T-cell (primary cell): ENCODE results near the gene GUF1. TPM values are rescaled to one million over a fixed set of nuclear protein-coding genes. Genes with fewer than 3 reads are reported as not detected.

Source experiments
- ATAC-seq, 4 experiments: fragments of 200-7000 bp in 3 of 4; fragments of 150-1000 bp in 1 of 4; cut with Tn5 transposase; replicated peaks in 1 of 4; 1 replicate in 3 of 4; 2 replicates in 1 of 4; pipeline ENCODE4 v1.10.0; 2021; ENCODE audit warnings: moderate library complexity in 3 of 4, mild to moderate bottlenecking in 2 of 4, moderate number of reproducible peaks in 1 of 4
- CTCF ChIA-PET, 2 donors: fragments of 300-600 bp; sonication (Branson Sonifier 250); formaldehyde crosslinking; loops; one replicate each; lab custom pipeline; 2022; ENCODE audit warnings: antibody characterized with exemption in 2 of 2; lab: Charles Lee
- POLR2A ChIA-PET, 2 donors: fragments of 300-600 bp; sonication (Branson Sonifier 250); formaldehyde crosslinking; loops; one replicate each; lab custom pipeline; 2022; ENCODE audit warnings: antibody characterized with exemption in 2 of 2; lab: Charles Lee
- DNase-seq, 35 experiments: peaks; one replicate each; pipeline versions ENCODE4 v3.0.0 to v3.0.0-alpha.2; 2013 to 2023
- H3K27ac ChIP-seq: one replicate; pipeline ENCODE4 v1.5.1; 2013; ENCODE audit warnings: low read length
- H3K27me3 ChIP-seq, 2 experiments: replicated peaks in 1 of 2; 1 replicate in 1 of 2; 2 replicates in 1 of 2; pipeline versions ENCODE4 v1.6.1 to v1.7.0; 2013; ENCODE audit warnings: low read length in 1 of 2, mixed read lengths in 1 of 2; ENCODE audit not compliant: control insufficient read depth in 2 of 2, insufficient read depth in 2 of 2; ENCODE audit errors: extremely low read depth in 1 of 2
- H3K36me3 ChIP-seq, 2 donors: 1 replicate in 1 of 2; 2 replicates in 1 of 2; pipeline versions ENCODE4 v1.6.1 to v1.7.0; 2013; ENCODE audit warnings: low read length in 1 of 2; ENCODE audit not compliant: control insufficient read depth in 2 of 2, insufficient read depth in 1 of 2; ENCODE audit errors: extremely low read depth in 1 of 2
- H3K4me1 ChIP-seq, 2 experiments: 1 replicate in 1 of 2; 2 replicates in 1 of 2; pipeline versions ENCODE4 v1.6.1 to v1.7.0; 2013; ENCODE audit warnings: low read length in 2 of 2, mixed read lengths in 1 of 2; ENCODE audit not compliant: insufficient read depth in 2 of 2, control insufficient read depth in 1 of 2; ENCODE audit errors: extremely low read depth in 1 of 2
- H3K4me3 ChIP-seq, 2 donors: 1 replicate in 1 of 2; 2 replicates in 1 of 2; pipeline versions ENCODE4 v1.5.1 to v1.7.0; 2013; ENCODE audit warnings: mild to moderate bottlenecking in 2 of 2, low read length in 1 of 2, moderate library complexity in 1 of 2; ENCODE audit not compliant: control insufficient read depth in 1 of 2; ENCODE audit errors: extremely low read depth in 1 of 2
- H3K9me3 ChIP-seq: 2 replicates; pipeline ENCODE4 v1.7.0; 2013
- H3K27ac Mint-ChIP-seq, 2 donors: one replicate each; pipeline ENCODE4 v1.8.0; 2020 to 2021; ENCODE audit warnings: mild to moderate bottlenecking in 2 of 2, mixed read lengths in 2 of 2
- H3K27me3 Mint-ChIP-seq, 2 donors: one replicate each; pipeline ENCODE4 v1.8.0; 2021 to 2022; ENCODE audit warnings: mixed read lengths in 2 of 2
- H3K36me3 Mint-ChIP-seq: one replicate; pipeline ENCODE4 v1.8.0; 2021; ENCODE audit warnings: mixed read lengths
- H3K4me1 Mint-ChIP-seq, 3 donors: one replicate each; pipeline ENCODE4 v1.8.0; 2020 to 2022; ENCODE audit warnings: mixed read lengths in 3 of 3, mild to moderate bottlenecking in 1 of 3
- H3K4me3 Mint-ChIP-seq, 3 donors: one replicate each; pipeline ENCODE4 v1.8.0; 2020 to 2022; ENCODE audit warnings: mild to moderate bottlenecking in 3 of 3, mixed read lengths in 3 of 3, moderate library complexity in 3 of 3
- H3K9me3 Mint-ChIP-seq, 3 donors: one replicate each; pipeline ENCODE4 v1.8.0; 2020 to 2022; ENCODE audit warnings: mixed read lengths in 3 of 3
- WGBS: methylation state at CpG from one replicate; pipeline ENCODE4 v1.1.5; 2013; ENCODE audit warnings: missing lambda C conversion rate; ENCODE audit not compliant: insufficient coverage; 5-methylcytosine and 5-hydroxymethylcytosine counted together
- total RNA-seq, 35 experiments: library from RNA in 6 of 35; stranded (reverse) in 6 of 35; fragments of 120-200 nt in 1 of 35; gene quantifications; one replicate each; pipeline versions ENCODE4 v1.2.1 to v1.2.4 and lab custom pipeline; 2013 to 2026

GUF1 gene
- total RNA-seq, 5 donors from 2014 or later (not counting 1 experiment from before 2014, with no cell fraction given) = 16.2 to 23.8 (median 21.2) TPM

DNA sequence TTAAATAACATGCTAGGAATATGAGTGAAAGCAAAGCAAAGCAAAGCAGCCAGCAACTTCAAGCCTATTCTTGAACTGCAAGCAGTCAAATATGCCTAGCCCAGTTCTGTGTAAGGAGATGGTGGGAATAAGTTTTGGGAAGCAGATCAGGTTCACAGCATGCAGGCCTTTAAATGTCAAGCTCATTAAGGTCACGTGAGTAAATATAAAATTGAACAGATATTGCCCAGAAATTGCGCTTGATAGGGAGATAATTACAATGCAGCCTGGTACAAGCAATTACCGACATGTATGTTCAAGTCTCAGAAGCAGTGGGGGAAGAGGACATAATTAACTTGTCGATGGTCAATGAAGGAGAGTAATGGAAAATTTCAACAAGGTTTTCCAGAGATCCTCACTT lies 42.2 kb downstream of the GUF1 start:
- Mint-ChIP-seq H3K4me1 (peaks cover 52 to 58% (median 56%) of the 10 kb centered on the region in 3 donors), H3K27me3 (no peaks in the 10 kb centered on the region), H3K4me3 (no peak overlapping the region), H3K36me3 (peaks cover 3% of the 10 kb centered on the region), H3K27ac (no peak overlapping the region), H3K9me3 (no peaks in the 10 kb centered on the region)
- H3K27me3 ChIP-seq = no peaks in the 10 kb centered on the region
- peaks cover 3 to 7% of the 10 kb centered on the region in 2 experiments for H3K4me1 ChIP-seq
- no peak overlapping the region for H3K4me3 ChIP-seq
- no peaks in the 10 kb centered on the region for H3K36me3 ChIP-seq
- ATAC-seq (no peak), DNase-seq (no peak)
- ChIA-PET CTCF (no interaction called here), POLR2A (no interaction called here)
- H3K27ac ChIP-seq = no peak overlapping the region
- 94% methylated on average over 3 of the region's 4 CpGs for WGBS
- H3K9me3 ChIP-seq = no peaks in the 10 kb centered on the region

DNA sequence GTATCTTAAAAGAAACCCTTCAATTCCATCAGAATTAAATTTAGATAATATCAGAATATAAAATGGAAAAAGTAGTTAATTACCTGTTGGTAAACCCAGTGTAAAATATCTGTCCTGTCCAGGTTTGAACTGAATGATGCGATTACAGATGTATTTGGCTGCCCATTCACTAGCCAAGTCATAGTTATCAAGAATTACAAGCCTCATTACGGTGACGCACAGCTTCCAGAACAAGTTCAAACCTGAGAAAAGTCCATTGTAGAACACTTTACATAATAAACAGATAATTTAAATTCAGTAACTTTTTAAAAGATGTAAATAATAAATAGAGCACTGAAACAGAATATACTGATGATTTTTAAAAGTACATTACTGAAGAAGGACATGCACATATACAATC lies 43.8 kb downstream of the GUF1 start:
- H3K9me3 ChIP-seq = no peaks in the 10 kb centered on the region
- peaks cover 3% of the 10 kb centered on the region for H3K36me3 Mint-ChIP-seq
- CTCF ChIA-PET = no interaction called here
- H3K36me3 ChIP-seq = no peaks in the 10 kb centered on the region
- WGBS = no CpG with 5 or more reads among the region's 3 CpGs
- peaks cover 60 to 67% (median 64%) of the 10 kb centered on the region in 3 donors for H3K4me1 Mint-ChIP-seq
- no peaks in the 10 kb centered on the region for H3K27me3 Mint-ChIP-seq
- ATAC-seq (no peak), DNase-seq (no peak)
- H3K27ac ChIP-seq = no peak overlapping the region
- no peak overlapping the region for H3K4me3 Mint-ChIP-seq
- POLR2A ChIA-PET = no interaction called here
- peaks cover 7 to 11% of the 10 kb centered on the region in 2 experiments for H3K4me1 ChIP-seq
- H3K27me3 ChIP-seq = no peaks in the 10 kb centered on the region
- H3K27ac Mint-ChIP-seq = no peak overlapping the region
- H3K4me3 ChIP-seq = no peak overlapping the region
- no peaks in the 10 kb centered on the region for H3K9me3 Mint-ChIP-seq

GRCh38 chr4:44725166-44725565 lies 46.9 kb downstream of the GUF1 start:
- peak overlapping the region in 1 of 2 donors; percentile 74 for H3K4me3 ChIP-seq
- no peaks in the 10 kb centered on the region for H3K36me3 ChIP-seq
- no peaks in the 10 kb centered on the region for H3K27me3 Mint-ChIP-seq
- 68% methylated on average over 3 of the region's 6 CpGs for WGBS
- H3K9me3 ChIP-seq = no peaks in the 10 kb centered on the region
- ChIA-PET CTCF (interaction anchor here (0.6 to 1.5 kb wide), 2 partner anchors 47 to 100 kb away, joined by 3 to 7 read pairs; partner anchors contain the start of gene GUF1 (in 1 of the 2)), POLR2A (interaction anchor here in 1 of 2 donors (0.6 kb wide), 1 partner anchor 44 kb away, joined by 5 read pairs; no protein-coding TSS in a partner anchor)
- DNase-seq (no peak), ATAC-seq (no peak)
- peaks cover 9 to 14% of the 10 kb centered on the region in 2 experiments for H3K4me1 ChIP-seq
- no peaks in the 10 kb centered on the region for H3K9me3 Mint-ChIP-seq
- peak overlapping the region; percentile 85 to 95 (median 86) for H3K4me3 Mint-ChIP-seq
- peak overlapping the region in 1 of 2 donors; percentile 90 for H3K27ac Mint-ChIP-seq
- peaks cover 53 to 59% (median 54%) of the 10 kb centered on the region in 3 donors for H3K4me1 Mint-ChIP-seq
- no peak overlapping the region for H3K27ac ChIP-seq
- peaks cover 3% of the 10 kb centered on the region for H3K36me3 Mint-ChIP-seq
- H3K27me3 ChIP-seq = no peaks in the 10 kb centered on the region

- Histone ChIP-seq H3K9me3 (no peaks in the 10 kb centered on the region), H3K4me1 (peaks cover 9 to 14% of the 10 kb centered on the region in 2 experiments), H3K27ac (peak overlapping the region; percentile 48), H3K36me3 (no peaks in the 10 kb centered on the region), H3K4me3 (peak overlapping the region; percentile 74 to 92), H3K27me3 (no peaks in the 10 kb centered on the region)
- CTCF ChIA-PET = interaction anchor here in 1 of 2 donors (1.5 kb wide), 1 partner anchor 48 kb away, joined by 7 read pairs; the partner anchor contains the start of gene GUF1
- Mint-ChIP-seq H3K27ac (peak overlapping the region; percentile 89 to 90), H3K4me3 (peak overlapping the region; percentile 85 to 95 (median 86)), H3K27me3 (no peaks in the 10 kb centered on the region), H3K36me3 (peaks cover 3% of the 10 kb centered on the region), H3K9me3 (no peaks in the 10 kb centered on the region), H3K4me1 (peaks cover 49 to 54% (median 51%) of the 10 kb centered on the region in 3 donors)
- whole genome bisulfite sequencing = 5% methylated on average over 6 of the region's 9 CpGs
- DNase-seq (no peak), ATAC-seq (peak in 3 of 4 experiments; percentile 34 to 39 (median 39))
- POLR2A ChIA-PET = interaction anchor here (0.6 to 1.2 kb wide), 2 partner anchors 44 to 48 kb away, joined by 4 to 5 read pairs; no protein-coding TSS in a partner anchor
Measured at GRCh38 chr4:44725726-44726037, 47.5 kb downstream of the GUF1 start.

- POLR2A ChIA-PET = interaction anchor here (0.6 to 1.2 kb wide), 4 partner anchors 16 to 49 kb away, joined by 3 to 4 read pairs (median 4); partner anchors contain the start of gene GUF1 (in 1 of the 2)
Measured at GRCh38 chr4:44726038-44726871, 48.0 kb downstream of the GUF1 start, which contains the start of gene GNPDA2. GNPDA2 (minus strand) TSS chr4:44726556; CDS start chr4:44722207, 4,349 bp downstream.

GRCh38 chr4:44727471-44727870 lies 49.3 kb downstream of the GUF1 start:
- Mint-ChIP-seq H3K4me3 (peak overlapping the region; percentile 85 to 95 (median 86)), H3K27ac (peak overlapping the region in 1 of 2 donors; percentile 90), H3K27me3 (peaks cover under 1 to 1% of the 10 kb centered on the region in 2 donors), H3K4me1 (peaks cover 38 to 43% (median 41%) of the 10 kb centered on the region in 3 donors), H3K36me3 (no peaks in the 10 kb centered on the region), H3K9me3 (no peaks in the 10 kb centered on the region)
- no peaks in the 10 kb centered on the region for H3K27me3 ChIP-seq
- ChIA-PET POLR2A (interaction anchor here (0.6 to 1.2 kb wide), 4 partner anchors 18 to 50 kb away, joined by 3 to 4 read pairs (median 4); partner anchors contain the start of gene GUF1 (in 1 of the 2)), CTCF (interaction anchor here in 1 of 2 donors (1.0 to 1.2 kb wide), 3 partner anchors 32 to 52 kb away, joined by 3 to 5 read pairs (median 3); partner anchors contain the start of gene GUF1)
- no peaks in the 10 kb centered on the region for H3K9me3 ChIP-seq
- peaks cover 9 to 14% of the 10 kb centered on the region in 2 experiments for H3K4me1 ChIP-seq
- H3K27ac ChIP-seq = no peak overlapping the region
- 96% methylated on average over 3 of the region's 6 CpGs for WGBS
- ATAC-seq (no peak), DNase-seq (no peak)
- no peaks in the 10 kb centered on the region for H3K36me3 ChIP-seq
- H3K4me3 ChIP-seq = no peak overlapping the region

More at GRCh38 chr4:44726038-44726871, 48.0 kb downstream of the GUF1 start, which contains the start of gene GNPDA2:
- peak within 1 kb of the TSS; percentile 74 to 92 for H3K4me3 ChIP-seq
- Mint-ChIP-seq H3K27ac (peak within 1 kb of the TSS; percentile 89 to 90), H3K27me3 (no peaks in the 10 kb centered on the region), H3K36me3 (no peaks in the 10 kb centered on the region), H3K9me3 (no peaks in the 10 kb centered on the region), H3K4me1 (peaks cover 43 to 48% (median 45%) of the 10 kb centered on the region in 3 donors), H3K4me3 (peak within 1 kb of the TSS; percentile 85 to 95 (median 86))
- H3K27me3 ChIP-seq = no peaks in the 10 kb centered on the region
- DNase-seq (peak; percentile 56 to 89 (median 74)), ATAC-seq (peak; percentile 91 to 92 (median 92))
- CTCF ChIA-PET = interaction anchor here in 1 of 2 donors (1.0 to 1.5 kb wide), 4 partner anchors 33 to 51 kb away, joined by 3 to 7 read pairs (median 4); partner anchors contain the start of gene GUF1
- no peaks in the 10 kb centered on the region for H3K36me3 ChIP-seq
- under 1% methylated on average over 51 of the region's 65 CpGs for WGBS
- peaks cover 9 to 14% of the 10 kb centered on the region in 2 experiments for H3K4me1 ChIP-seq
- H3K9me3 ChIP-seq = no peaks in the 10 kb centered on the region
- peak within 1 kb of the TSS; percentile 48 for H3K27ac ChIP-seq
